Stimulated activated CD4-positive, alpha-beta T cell treated with anti-CD3 and anti-CD28 coated beads, Interleukin-4, amount 100 ng/mL, for 1 hour (primary cell): ENCODE data around the gene RAD1.

Source experiments
- DNase-seq: peaks from one replicate; pipeline ENCODE4 v3.0.0-alpha.2; 2020

The RAD1 gene

DNA sequence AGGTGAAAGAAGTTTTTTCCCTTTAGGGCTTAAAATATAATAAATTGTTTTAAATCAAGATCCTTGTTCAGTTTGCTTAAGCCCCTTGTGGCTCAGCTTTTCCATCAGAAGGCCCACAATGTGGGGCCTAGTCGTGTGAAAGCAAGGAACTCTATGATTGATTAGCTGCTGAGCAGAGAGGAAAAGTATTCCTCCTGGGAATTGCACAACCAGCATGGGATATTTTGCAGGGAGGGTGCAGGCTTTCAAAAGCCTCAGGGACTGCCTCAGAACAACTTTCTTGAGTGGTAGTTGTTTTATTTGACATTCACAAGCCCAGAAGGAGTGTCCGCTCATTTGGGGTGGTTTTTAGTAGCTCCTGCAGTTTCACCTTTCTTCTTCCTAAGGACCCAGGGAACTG is 56.5 kb downstream of the RAD1 start:
- DNase-seq = no peak

GRCh38 chr5:34857894-34858293 is 57.4 kb downstream of the RAD1 start:
- no peak for DNase-seq

DNA sequence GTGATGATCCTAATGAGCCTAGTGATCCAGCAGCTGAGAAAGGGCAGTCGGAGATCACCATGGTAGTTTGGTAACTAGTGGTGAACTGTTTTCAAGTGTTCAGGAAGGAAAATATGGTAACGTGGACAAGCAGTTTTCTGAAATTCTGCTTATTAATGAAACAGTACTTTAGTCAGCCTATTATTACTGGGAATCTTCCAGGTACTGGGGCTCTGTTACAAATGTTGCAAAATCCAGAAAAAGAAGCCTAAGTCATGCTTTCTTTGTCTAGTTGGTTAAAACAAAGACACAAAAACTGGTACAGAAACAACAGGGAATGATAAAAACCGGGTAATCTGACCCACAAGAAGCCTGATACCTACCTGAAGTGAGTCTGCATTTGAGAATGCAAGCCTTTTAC is 58.1 kb downstream of the RAD1 start:
- no peak for DNase-seq
